HG03575 (cell line): ENCODE results near the gene KMT2D.

Experiments used
- ATAC-seq: cut with Tn5 transposase; IDR thresholded peaks from one replicate; pipeline ENCODE4 v1.9.1; 2021; ENCODE audit not compliant: unreplicated experiment, insufficient number of reproducible peaks, low FRiP score; ENCODE audit errors: extremely low read depth

Gene KMT2D

DNA sequence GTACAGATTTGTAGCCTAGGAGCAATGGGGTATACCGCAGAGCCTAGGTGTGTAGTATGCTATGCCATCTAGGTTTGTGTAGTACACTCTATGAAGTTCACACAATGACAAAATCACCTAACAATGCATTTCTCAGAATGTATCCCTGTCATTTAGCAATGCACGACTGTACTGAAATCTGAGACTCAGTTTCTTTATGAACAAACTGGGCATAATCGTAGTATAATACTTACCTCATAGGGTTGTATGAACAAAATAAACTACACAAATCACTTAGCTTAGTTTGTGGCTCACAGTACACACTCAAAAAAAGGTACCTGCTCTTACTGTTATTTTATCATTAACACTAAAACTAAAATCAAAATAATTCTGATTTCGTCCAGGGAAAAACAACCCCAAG, 35.1 kb downstream of the KMT2D start:
- no peak for ATAC-seq

GRCh38 chr12:49024543-49024942, 36.1 kb downstream of the KMT2D start:
- no peak for ATAC-seq

- ATAC-seq, result no peak
Measured at GRCh38 chr12:49023812-49024211, 36.8 kb downstream of the KMT2D start.

DNA sequence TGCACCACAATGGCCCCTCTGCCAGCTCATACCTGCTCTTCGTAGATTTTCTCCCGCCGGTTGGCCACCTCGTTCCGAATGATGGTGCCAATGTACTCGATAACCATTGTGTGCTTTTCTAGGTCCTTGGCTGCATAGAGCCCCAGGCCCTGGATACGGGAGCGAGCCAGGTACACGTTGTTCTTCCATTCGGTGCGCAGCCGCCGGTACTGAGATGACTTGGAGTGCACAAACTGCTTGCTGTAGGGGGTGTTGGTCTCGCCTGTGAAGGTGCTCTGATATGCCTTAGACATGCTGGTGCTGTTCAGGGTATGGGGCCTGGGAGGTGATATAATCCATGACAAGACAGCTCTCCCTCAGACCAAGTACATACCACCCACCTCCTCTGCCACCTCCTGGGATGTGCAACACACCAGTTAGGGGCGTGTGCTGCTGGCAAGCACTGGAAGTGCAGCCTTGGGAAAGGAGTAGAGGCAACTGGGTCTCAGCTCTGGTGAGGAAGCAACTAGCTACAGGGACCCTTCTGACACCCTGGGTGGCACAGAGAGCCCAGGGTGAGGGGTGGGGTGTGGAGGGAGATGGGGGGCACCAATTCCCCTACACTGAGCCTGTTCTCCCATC, 37.9 kb downstream of the KMT2D start:
- ATAC-seq, result no peak

DNA sequence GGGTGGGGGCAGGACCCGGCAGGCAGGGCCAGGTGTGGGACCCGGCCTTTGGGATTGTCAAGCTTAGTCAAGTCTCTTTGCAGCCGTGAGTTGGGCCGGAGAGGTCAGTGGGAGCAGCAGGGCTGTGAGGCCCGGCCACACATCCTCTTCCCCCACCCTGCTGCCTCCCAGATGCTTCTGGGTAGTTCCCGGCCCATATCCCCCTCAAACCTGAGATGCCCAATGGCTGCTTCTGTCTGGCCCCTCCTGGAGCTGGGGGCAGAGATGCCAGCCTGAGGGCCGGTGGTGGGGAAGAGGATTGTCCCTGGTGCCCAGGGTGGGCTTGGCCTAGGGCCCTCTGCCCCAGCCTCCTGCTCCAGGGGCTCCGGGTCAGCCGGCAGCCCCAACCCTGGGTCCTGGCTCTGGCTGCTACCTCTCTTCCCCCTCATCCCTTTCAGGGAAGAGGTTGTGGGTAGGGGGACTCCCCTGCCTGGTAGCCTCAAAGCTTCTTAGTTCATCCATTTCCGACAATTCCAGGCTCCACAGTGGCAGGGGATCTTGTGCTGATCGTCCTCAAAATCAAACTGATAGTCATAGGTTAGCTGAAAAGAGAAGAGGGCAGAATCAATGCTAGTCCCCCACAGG, 39.2 kb downstream of the KMT2D start:
- ATAC-seq, result no peak

DNA sequence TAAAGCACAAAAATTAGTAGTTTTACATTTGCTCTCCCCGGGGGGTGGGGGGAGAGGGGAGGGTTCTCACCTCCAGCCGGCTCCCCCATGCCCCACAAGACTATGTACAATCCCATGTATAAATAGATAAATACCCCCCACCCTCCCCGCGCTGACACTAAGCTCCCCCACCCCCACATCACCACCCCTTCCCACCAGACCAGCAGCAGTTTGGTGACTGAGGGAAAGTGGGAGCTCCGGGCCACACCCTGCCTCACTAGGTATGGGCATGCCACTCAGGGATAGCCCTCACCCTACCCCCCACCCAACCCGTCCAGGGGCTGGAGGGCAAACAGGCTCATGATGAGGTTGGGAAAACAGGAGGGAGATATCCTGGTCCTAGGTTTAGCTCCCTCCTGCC, 40.2 kb downstream of the KMT2D start:
- no peak for ATAC-seq

DNA sequence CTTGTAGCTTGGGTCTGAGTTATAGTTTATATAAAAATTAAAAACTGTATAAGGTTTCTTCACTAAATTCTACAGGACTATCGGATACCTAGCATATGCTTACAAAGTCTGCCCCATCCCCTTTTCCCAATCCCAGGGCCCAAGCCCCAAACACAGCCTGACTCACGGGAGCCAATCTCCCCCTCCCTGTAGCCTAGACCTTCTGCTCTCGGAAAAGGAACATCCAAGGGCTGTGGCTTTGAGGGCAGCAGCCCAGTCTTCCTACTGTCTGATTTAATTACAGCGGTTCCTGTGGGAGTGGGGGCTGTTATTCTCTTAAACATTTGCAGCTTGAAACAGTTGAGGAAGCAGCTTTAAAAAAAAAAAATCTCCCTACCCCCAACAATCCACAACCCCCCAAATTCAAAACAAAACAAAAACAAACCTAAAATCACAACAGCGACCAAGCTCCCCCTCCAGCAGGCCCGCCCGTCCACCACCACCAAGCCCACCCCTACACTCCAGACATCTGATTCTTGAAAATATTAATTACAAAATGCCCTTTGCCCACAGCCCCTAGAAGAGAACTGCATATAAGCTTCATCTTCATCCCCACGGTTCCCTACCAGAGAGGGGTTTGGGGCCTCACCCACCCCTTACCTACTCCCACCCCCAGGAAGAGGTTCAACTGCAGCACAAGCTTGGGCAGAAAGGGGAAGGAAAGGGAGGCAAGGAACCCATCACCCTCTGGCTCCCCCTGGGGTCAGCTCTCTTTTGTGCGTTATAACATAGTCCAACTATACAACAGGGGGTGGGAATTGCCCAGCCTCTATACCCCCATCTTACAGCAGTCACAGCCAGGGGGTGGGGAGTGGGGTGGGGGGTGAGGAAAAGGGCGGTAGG, 40.9 kb downstream of the KMT2D start:
- no peak for ATAC-seq

DNA sequence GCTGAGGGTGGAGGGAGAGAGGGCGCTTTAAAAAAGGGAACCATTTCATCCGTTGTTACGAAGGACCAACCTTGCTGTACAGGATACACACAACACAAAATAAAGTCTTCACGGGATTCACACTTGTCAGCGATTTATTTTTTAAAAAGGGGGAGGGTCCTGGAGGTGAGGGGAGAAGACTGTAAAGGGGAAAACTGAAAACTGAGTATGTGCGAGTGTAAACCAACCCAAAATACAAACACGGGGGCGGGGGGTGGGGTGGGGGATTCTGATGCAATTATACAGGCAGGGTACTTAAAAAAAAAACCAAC, 41.5 kb downstream of the KMT2D start:
- ATAC-seq, result peak; percentile 8

- peak; percentile 63 for ATAC-seq
Measured at GRCh38 chr12:49018261-49019119, 42.1 kb downstream of the KMT2D start, which contains the start of gene PRKAG1. Gene PRKAG1 (minus strand): TSS chr12:49018776. CDS start chr12:49018740, 36 bp downstream.

GRCh38 chr12:49017891-49018260, 42.7 kb downstream of the KMT2D start:
- ATAC-seq, result no peak

- ATAC-seq, result no peak
Measured at GRCh38 chr12:49015196-49015595, 45.4 kb downstream of the KMT2D start.

- ATAC-seq, result no peak
Measured at GRCh38 chr12:49014547-49014946, 46.0 kb downstream of the KMT2D start.

- no peak for ATAC-seq
Measured at GRCh38 chr12:49013428-49013827, 47.2 kb downstream of the KMT2D start.

DNA sequence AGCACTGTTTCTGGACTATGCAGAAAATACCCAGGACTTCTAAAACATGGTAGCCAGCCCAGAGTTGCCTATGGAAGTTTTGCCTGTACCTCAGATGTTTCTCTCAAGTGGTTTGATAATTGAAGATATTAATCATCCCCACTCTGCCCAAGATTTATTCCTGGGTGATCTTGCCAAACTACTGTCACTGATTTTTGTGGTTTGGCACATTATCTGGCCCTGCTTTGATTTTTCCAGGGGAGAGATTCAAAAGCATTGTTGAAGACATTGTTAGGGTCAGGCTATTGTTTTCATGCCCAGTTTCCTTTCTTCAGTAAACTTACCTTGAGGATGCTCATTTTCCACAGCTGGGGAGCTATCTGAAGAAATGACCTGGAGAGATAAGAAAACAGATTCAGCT, 47.9 kb downstream of the KMT2D start:
- ATAC-seq, result no peak
